Nucleus accumbens (tissue), 56 donors: ENCODE results near the gene JPH3.

ENCODE experiments used
- DNase-seq, 56 donors: peaks; one replicate each; lab custom pipeline; 2025; lab: John Stamatoyannopoulos, UW

The JPH3 gene

GRCh38 chr16:87647431-87648185 is 45.3 kb downstream of the JPH3 start:
- no peak for DNase-seq

GRCh38 chr16:87648236-87648635 is 45.9 kb downstream of the JPH3 start:
- DNase-seq, result peak in 1 of 56 donors; percentile 15

GRCh38 chr16:87648698-87649487 is 46.6 kb downstream of the JPH3 start:
- no peak for DNase-seq

GRCh38 chr16:87652386-87652785 is 50.1 kb downstream of the JPH3 start:
- no peak for DNase-seq

- DNase-seq, result no peak
Measured at GRCh38 chr16:87652799-87653198, 50.5 kb downstream of the JPH3 start.

- no peak for DNase-seq
Measured at GRCh38 chr16:87653234-87653633, 50.9 kb downstream of the JPH3 start.

- DNase-seq, result no peak
Measured at GRCh38 chr16:87654826-87655225, 52.5 kb downstream of the JPH3 start.

- no peak for DNase-seq
Measured at GRCh38 chr16:87656328-87656727, 54.0 kb downstream of the JPH3 start.

GRCh38 chr16:87657621-87658192 is 55.4 kb downstream of the JPH3 start:
- no peak for DNase-seq

- DNase-seq, result no peak
Measured at GRCh38 chr16:87658564-87659225, 56.4 kb downstream of the JPH3 start.

- no peak for DNase-seq
Measured at GRCh38 chr16:87661561-87661960, 59.3 kb downstream of the JPH3 start.

GRCh38 chr16:87662254-87663204 is 60.2 kb downstream of the JPH3 start:
- no peak for DNase-seq

- no peak for DNase-seq
Measured at GRCh38 chr16:87664792-87665191, 62.5 kb downstream of the JPH3 start.

- DNase-seq, result no peak
Measured at GRCh38 chr16:87665193-87665592, 62.9 kb downstream of the JPH3 start.

- no peak for DNase-seq
Measured at GRCh38 chr16:87666919-87667318, 64.6 kb downstream of the JPH3 start.

GRCh38 chr16:87667443-87667842 is 65.1 kb downstream of the JPH3 start:
- no peak for DNase-seq

GRCh38 chr16:87667946-87668345 is 65.6 kb downstream of the JPH3 start:
- no peak for DNase-seq

GRCh38 chr16:87669672-87670071 is 67.4 kb downstream of the JPH3 start:
- no peak for DNase-seq

- DNase-seq, result no peak
Measured at GRCh38 chr16:87671221-87671620, 68.9 kb downstream of the JPH3 start.

- peak in 1 of 56 donors; percentile 22 for DNase-seq
Measured at GRCh38 chr16:87671715-87672270, 69.5 kb downstream of the JPH3 start.
